ENCODE measurements around the gene VPS11.
A peak's percentile ranks its signal among the peaks of the same experiment; 100 is the strongest.

GRCh38 chr11:119095066-119095880 lies 27.7 kb downstream of the VPS11 start:
- TF ChIP-seq CTCF (IDR thresholded peaks at IDR 0.05) (peak; percentile 6 to 35 (median 25)), POLR2A (IDR thresholded peaks at IDR 0.05; ENCODE audit: low read depth) (peak; percentile 97), POLR2AphosphoS5 (IDR thresholded peaks at IDR 0.05) (peak; percentile 92 to 100), EP300 (IDR thresholded peaks at IDR 0.05) (no peak)
